ENCODE data around the gene TOMM20L.

- no peak for TF ChIP-seq POLR2A (IDR thresholded peaks at IDR 0.05)
- no peak for TF ChIP-seq CTCF (IDR thresholded peaks at IDR 0.05)
Observed at GRCh38 chr14:58390830-58391229, 4.9 kb upstream of the TOMM20L start.

Measured in testis (tissue), 2 donors.